Measurements from ENCODE around the gene ZC3H18. TPM values are rescaled to one million over a fixed set of nuclear protein-coding genes. Genes with fewer than 3 reads are reported as not detected.

ZC3H18 gene
- polyA plus RNA-seq, 3 donors, result 5.5 to 36.4 (median 6.8) TPM

DNA sequence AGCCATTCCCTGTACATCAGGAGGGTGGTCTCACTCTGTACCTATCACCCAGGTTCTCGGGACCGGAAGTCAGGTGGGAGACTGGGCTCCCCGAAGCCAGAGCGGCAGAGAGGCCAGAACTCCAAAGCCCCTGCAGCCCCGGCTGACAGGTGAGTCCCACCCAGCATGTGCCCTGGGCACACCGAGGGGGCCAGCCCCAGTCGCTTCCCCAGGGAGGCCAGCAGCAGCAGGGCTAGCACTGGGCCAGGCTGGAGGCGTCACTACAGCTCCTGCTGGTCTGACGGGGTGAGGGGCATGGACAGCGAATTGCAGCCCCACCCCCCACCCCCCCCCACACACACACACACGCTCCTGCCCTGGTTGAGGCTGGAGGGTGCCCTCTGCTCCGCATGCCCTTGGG, 60.2 kb downstream of the ZC3H18 start:
- Histone ChIP-seq H3K27me3 (ENCODE audit: control insufficient read depth in 2 of 2, insufficient read depth in 2 of 2, low read length in 2 of 2) (peaks cover 0 to 7% of the 10 kb centered on the region in 2 donors), H3K4me2 (replicated peaks; ENCODE audit: extremely low read depth, low read length, poor library complexity, severe bottlenecking) (no peak overlapping the region), H3K9me3 (replicated peaks in 1 of 2; ENCODE audit: control insufficient read depth in 1 of 2, insufficient read depth in 1 of 2, low read length in 2 of 2) (no peaks in the 10 kb centered on the region), H3K9ac (ENCODE audit: insufficient read depth, low read length, poor library complexity, severe bottlenecking) (no peak overlapping the region), H3K36me3 (replicated peaks in 1 of 2; ENCODE audit: control insufficient read depth in 1 of 2, insufficient read depth in 2 of 2, low read length in 2 of 2) (peaks cover 49 to 67% of the 10 kb centered on the region in 2 donors), H3K4me1 (ENCODE audit: control insufficient read depth in 1 of 2, insufficient read depth in 2 of 2, low read length in 2 of 2) (peaks cover 20 to 23% of the 10 kb centered on the region in 2 donors), H2AFZ (ENCODE audit: insufficient read depth, low read depth, low read length, poor library complexity, severe bottlenecking) (no peak overlapping the region), H3K27ac (ENCODE audit: low read depth in 1 of 2, low read length in 2 of 2) (no peak overlapping the region), H3K79me2 (ENCODE audit: insufficient read depth, low read length) (no peaks in the 10 kb centered on the region), H3K4me3 (replicated peaks in 1 of 3; ENCODE audit: low read depth in 2 of 3, low read length in 3 of 3) (no peak overlapping the region), H4K20me1 (ENCODE audit: insufficient read depth, low read length) (peaks cover 15% of the 10 kb centered on the region)
- TF ChIP-seq, protein P1, sequence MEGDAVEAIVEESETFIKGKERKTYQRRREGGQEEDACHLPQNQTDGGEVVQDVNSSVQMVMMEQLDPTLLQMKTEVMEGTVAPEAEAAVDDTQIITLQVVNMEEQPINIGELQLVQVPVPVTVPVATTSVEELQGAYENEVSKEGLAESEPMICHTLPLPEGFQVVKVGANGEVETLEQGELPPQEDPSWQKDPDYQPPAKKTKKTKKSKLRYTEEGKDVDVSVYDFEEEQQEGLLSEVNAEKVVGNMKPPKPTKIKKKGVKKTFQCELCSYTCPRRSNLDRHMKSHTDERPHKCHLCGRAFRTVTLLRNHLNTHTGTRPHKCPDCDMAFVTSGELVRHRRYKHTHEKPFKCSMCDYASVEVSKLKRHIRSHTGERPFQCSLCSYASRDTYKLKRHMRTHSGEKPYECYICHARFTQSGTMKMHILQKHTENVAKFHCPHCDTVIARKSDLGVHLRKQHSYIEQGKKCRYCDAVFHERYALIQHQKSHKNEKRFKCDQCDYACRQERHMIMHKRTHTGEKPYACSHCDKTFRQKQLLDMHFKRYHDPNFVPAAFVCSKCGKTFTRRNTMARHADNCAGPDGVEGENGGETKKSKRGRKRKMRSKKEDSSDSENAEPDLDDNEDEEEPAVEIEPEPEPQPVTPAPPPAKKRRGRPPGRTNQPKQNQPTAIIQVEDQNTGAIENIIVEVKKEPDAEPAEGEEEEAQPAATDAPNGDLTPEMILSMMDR (IDR thresholded peaks at IDR 0.05), result no peak
- peaks cover 57 to 76% of the 10 kb centered on the region in 2 donors for H3K36me3 Mint-ChIP-seq
- H3K4me3 Mint-ChIP-seq, result no peak overlapping the region
- peaks cover 10% of the 10 kb centered on the region for H3K4me1 Mint-ChIP-seq
- peaks cover 7 to 19% (median 9%) of the 10 kb centered on the region in 3 donors for H3K27me3 Mint-ChIP-seq (ENCODE audit: low read depth in 3 of 3)
- intact Hi-C loops (cut with micrococcal nuclease), result loop anchor here in 1 of 2 donors (10.0 kb wide), 1 partner anchor 54 kb away; the partner anchor contains the start of gene SNAI3
- WGBS (ENCODE audit: insufficient coverage), result 93% methylated on average over 5 of the region's 12 CpGs
- no peaks in the 10 kb centered on the region for H3K9me3 Mint-ChIP-seq
- no peak overlapping the region for H3K27ac Mint-ChIP-seq
- DNase-seq, result no peak

DNA sequence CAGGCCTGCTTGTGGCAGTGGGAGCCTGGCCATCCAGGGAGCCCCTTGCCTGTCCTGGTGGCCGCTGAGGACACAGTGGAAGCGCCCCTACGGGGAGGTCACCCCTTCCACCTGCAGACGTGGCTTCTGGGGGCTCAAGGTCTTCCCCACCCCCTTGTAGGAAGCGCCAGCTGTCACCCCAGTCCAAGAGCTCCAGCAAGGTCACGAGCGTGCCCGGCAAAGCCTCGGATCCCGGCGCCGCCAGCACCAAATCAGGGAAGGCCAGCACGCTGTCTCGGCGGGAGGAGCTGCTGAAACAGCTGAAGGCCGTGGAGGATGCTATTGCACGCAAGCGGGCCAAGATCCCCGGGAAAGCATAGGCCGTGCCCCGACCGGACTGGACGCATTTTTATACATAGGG, 60.7 kb downstream of the ZC3H18 start:
- H3K27me3 ChIP-seq (ENCODE audit: control insufficient read depth in 2 of 2, insufficient read depth in 2 of 2, low read length in 2 of 2), result peaks cover 0 to 12% of the 10 kb centered on the region in 2 donors
- peaks cover 53 to 72% of the 10 kb centered on the region in 2 donors for H3K36me3 Mint-ChIP-seq
- intact Hi-C loops (cut with micrococcal nuclease), result loop anchor here in 1 of 2 donors (10.0 kb wide), 1 partner anchor 54 kb away; the partner anchor contains the start of gene SNAI3
- H3K9me3 Mint-ChIP-seq, result no peaks in the 10 kb centered on the region
- no peak overlapping the region for H3K4me3 ChIP-seq (replicated peaks in 1 of 3; ENCODE audit: low read depth in 2 of 3, low read length in 3 of 3)
- no peak overlapping the region for H3K27ac Mint-ChIP-seq
- peaks cover 21 to 26% of the 10 kb centered on the region in 2 donors for H3K4me1 ChIP-seq (ENCODE audit: control insufficient read depth in 1 of 2, insufficient read depth in 2 of 2, low read length in 2 of 2)
- H3K4me2 ChIP-seq (replicated peaks; ENCODE audit: extremely low read depth, low read length, poor library complexity, severe bottlenecking), result no peak overlapping the region
- no peak for DNase-seq
- no peak overlapping the region for H3K27ac ChIP-seq (ENCODE audit: low read depth in 1 of 2, low read length in 2 of 2)
- whole genome bisulfite sequencing (ENCODE audit: insufficient coverage), result 95% methylated on average over 21 of the region's 23 CpGs
- TF ChIP-seq, protein P1 (IDR thresholded peaks at IDR 0.05), result no peak
- peaks cover 8 to 24% (median 11%) of the 10 kb centered on the region in 3 donors for H3K27me3 Mint-ChIP-seq (ENCODE audit: low read depth in 3 of 3)
- peaks cover 49 to 62% of the 10 kb centered on the region in 2 donors for H3K36me3 ChIP-seq (replicated peaks in 1 of 2; ENCODE audit: control insufficient read depth in 1 of 2, insufficient read depth in 2 of 2, low read length in 2 of 2)
- H4K20me1 ChIP-seq (ENCODE audit: insufficient read depth, low read length), result peaks cover 19% of the 10 kb centered on the region
- H3K9me3 ChIP-seq (replicated peaks in 1 of 2; ENCODE audit: control insufficient read depth in 1 of 2, insufficient read depth in 1 of 2, low read length in 2 of 2), result no peaks in the 10 kb centered on the region
- H3K4me3 Mint-ChIP-seq, result no peak overlapping the region
- peaks cover 10% of the 10 kb centered on the region for H3K4me1 Mint-ChIP-seq
- H3K9ac ChIP-seq (ENCODE audit: insufficient read depth, low read length, poor library complexity, severe bottlenecking), result no peak overlapping the region
- no peaks in the 10 kb centered on the region for H3K79me2 ChIP-seq (ENCODE audit: insufficient read depth, low read length)
- H2AFZ ChIP-seq (ENCODE audit: insufficient read depth, low read depth, low read length, poor library complexity, severe bottlenecking), result no peak overlapping the region

Measured in CD14-positive monocyte (primary cell).